Astrocyte (in vitro differentiated cells and primary cell): ENCODE results near the gene FAM149B1.

Experiments used
- EZH2 ChIP-seq: IDR thresholded peaks from 2 replicates; pipeline ENCODE4 v1.6.1; 2012; ENCODE audit warnings: mild to moderate bottlenecking, low read length, inconsistent platforms; ENCODE audit not compliant: insufficient read depth
- TF ChIP-seq, protein P1 (sequence below): IDR thresholded peaks from 2 replicates; pipeline ENCODE4 v1.5.1; 2011; ENCODE audit warnings: low read depth, mild to moderate bottlenecking, inconsistent platforms, low read length, moderate library complexity; ENCODE audit not compliant: insufficient read depth

DNA sequence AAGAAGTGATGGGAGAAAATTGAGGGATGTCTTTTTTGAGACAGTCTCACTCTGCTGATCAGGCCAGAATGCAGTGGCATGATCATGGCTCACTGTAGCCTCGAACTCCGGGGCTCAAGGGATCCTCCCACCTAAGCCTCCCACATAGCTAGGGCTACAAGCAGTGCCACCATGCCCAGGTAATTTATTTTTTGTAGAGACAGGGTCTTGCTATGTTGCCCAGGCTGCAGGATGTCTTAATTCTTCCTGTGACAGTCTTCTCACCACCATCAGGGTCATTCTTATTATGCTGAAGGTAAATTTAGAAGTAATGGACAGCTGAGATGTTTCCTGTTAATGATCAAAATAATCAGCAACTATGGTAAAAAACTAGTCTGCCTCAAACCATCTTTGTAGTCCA, 72.0 kb downstream of the FAM149B1 start:
- TF ChIP-seq, protein P1, sequence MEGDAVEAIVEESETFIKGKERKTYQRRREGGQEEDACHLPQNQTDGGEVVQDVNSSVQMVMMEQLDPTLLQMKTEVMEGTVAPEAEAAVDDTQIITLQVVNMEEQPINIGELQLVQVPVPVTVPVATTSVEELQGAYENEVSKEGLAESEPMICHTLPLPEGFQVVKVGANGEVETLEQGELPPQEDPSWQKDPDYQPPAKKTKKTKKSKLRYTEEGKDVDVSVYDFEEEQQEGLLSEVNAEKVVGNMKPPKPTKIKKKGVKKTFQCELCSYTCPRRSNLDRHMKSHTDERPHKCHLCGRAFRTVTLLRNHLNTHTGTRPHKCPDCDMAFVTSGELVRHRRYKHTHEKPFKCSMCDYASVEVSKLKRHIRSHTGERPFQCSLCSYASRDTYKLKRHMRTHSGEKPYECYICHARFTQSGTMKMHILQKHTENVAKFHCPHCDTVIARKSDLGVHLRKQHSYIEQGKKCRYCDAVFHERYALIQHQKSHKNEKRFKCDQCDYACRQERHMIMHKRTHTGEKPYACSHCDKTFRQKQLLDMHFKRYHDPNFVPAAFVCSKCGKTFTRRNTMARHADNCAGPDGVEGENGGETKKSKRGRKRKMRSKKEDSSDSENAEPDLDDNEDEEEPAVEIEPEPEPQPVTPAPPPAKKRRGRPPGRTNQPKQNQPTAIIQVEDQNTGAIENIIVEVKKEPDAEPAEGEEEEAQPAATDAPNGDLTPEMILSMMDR = no peak
- no peak for TF ChIP-seq EZH2
